Retinal pigment epithelial cell (primary cell): ENCODE results near the gene RRAGD.
A peak's percentile ranks its signal among the peaks of the same experiment; 100 is the strongest.

Source experiments
- DNase-seq: peaks from one replicate; pipeline ENCODE4 v3.0.0-alpha.2; 2010; ENCODE audit warnings: low read depth
- H3K4me3 ChIP-seq: 2 replicates; pipeline ENCODE4 v1.5.1; 2011; ENCODE audit warnings: mild to moderate bottlenecking, low read length, control low read depth, moderate library complexity
- CTCF ChIP-seq: conservative IDR thresholded peaks from 2 replicates; pipeline ENCODE4 v1.5.1; 2011; ENCODE audit warnings: low read depth, low read length, control low read depth, inconsistent platforms

The RRAGD gene

GRCh38 chr6:89364586-89364985, 47.5 kb downstream of the RRAGD start:
- no peak for DNase-seq
- H3K4me3 ChIP-seq: no peak overlapping the region
- TF ChIP-seq CTCF: no peak

DNA sequence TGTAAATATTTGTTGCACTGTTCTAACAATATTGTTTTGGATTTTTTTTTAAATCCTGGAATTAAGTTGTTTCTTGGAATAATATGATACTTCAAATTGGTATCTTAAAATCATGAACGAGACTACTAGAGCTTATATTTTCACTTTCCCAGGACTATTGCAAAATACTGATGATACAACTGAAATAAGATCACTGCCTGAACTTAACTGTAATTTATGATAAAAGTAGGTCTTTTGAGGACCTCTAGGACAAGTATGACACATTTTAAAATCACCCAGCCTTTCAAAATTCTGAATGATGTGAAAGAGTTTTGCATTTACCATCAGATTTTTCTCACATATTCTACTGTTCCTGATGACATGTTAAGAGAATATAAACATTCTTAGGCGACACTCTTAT, 50.9 kb downstream of the RRAGD start:
- no peak for DNase-seq
- no peak for TF ChIP-seq CTCF
- no peak overlapping the region for H3K4me3 ChIP-seq

DNA sequence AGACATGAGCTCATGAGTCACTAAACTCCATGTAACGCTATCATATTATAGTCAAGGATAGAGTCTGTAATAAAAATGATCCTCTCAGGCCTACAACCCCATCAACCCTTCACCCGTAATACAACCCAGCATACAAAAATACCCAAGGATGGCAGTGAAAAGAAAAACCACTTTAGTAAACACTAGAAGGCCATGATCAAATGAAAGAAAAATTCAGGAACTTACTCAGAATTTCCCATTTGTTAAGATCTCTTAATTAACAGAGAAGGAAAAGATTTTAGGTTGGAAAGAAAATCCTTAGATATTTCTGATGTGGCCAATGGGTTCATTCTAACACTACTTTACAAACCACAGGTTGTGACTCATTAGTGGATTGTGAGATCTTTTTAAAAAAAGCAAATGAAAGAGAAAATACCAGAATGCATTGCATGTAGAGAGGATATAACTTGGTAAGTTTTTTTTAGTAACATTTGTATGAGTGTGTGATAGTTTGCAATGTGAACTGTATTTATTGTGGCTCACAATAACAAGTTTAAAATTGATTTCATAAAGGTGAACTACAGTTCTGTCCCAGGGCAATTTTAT, 51.6 kb downstream of the RRAGD start:
- H3K4me3 ChIP-seq: no peak overlapping the region
- TF ChIP-seq CTCF: no peak
- DNase-seq: peak; percentile 61

- no peak overlapping the region for H3K4me3 ChIP-seq
- no peak for DNase-seq
- TF ChIP-seq CTCF: no peak
Observed at GRCh38 chr6:89359561-89359960, 52.5 kb downstream of the RRAGD start.

DNA sequence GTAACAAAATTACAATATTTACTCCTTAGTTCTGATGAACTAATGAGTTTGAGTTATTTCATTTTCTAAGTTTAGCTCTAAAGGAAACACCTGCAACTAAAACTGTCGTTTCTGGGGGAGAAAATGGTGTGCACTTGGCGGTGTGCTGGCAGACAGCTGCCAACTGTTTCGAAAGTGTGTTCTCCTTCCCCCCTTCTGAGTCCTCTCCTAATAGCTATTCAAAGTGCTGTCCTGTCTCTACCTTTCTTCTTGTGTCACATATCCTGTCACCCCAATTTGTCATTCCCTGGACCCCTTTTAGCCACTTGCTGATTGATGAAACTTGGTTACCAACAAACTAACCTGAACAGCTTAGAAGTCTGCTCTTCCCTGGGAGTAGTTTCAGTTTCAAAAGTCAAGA, 54.7 kb downstream of the RRAGD start:
- TF ChIP-seq CTCF: no peak
- no peak for DNase-seq
- no peak overlapping the region for H3K4me3 ChIP-seq

DNA sequence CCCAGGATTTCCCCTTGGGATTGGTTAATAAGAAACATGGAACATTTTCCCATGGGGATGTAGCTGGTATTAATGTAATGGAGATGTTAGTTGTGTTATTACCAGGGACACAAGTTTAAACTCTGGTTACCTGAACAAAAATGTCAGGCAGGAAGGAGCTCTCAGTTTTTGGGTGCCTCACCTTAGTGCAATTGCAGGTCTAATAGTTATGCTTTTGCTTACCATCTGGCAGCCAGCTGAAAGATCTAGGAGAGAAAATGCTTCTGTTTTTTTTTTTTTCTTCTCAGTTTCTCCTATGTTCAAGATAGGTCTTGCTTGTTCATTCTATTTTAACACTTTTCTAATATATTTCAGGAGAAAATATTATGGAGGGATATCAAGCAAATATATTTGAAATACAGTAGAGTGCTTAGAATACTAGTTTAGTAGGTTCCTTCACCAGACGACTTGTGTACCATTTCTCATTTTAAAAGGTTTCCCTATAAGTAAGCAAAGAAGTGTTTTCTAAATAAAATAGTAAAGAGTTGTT, 55.4 kb downstream of the RRAGD start:
- DNase-seq: no peak
- no peak for TF ChIP-seq CTCF
- no peak overlapping the region for H3K4me3 ChIP-seq

DNA sequence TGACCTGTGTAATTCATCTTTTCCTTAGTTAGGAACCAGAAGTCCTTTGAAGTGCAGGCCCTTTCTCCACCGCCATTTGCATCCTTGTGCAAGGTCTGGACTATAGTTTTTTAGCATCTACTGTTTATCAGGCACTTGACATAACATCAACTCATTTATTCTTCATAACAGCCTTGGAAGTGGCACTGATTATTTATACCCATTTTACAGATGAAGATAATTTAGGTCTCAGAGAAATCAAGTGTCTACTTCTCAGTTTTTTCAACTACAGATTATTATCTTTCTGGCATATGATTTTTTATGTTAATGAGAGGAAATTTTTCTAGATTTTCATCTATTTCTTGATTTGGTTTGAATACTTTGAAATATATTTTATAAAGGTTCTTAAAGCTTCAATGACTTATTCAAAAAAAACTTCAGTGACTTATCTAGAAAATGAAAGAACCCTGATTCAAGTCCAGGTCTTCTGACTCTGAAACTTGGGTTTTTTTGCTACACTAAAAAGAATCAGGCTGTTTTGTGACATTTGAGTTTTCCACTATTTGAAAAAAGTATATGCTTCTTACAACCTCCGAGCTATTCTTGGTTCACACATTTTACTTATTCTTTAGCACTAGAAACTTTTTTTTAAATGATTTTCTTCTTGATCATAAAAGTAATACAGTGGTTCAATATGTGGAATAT, 56.4 kb downstream of the RRAGD start:
- DNase-seq: no peak
- H3K4me3 ChIP-seq: no peak overlapping the region
- no peak for TF ChIP-seq CTCF
